A549 (cell line): ENCODE data around the gene MRPL40. TPM values are rescaled to one million over a fixed set of nuclear protein-coding genes. Genes with fewer than 3 reads are reported as not detected.

Source experiments
- ATAC-seq, 2 experiments: fragments of 200-7000 bp in 1 of 2; fragments of >200 bp in 1 of 2; cut with Nextera tagmentation in 1 of 2; cut with Tn5 transposase in 1 of 2; 3 replicates each; pipeline versions ENCODE4 v1.8.0 to v1.9.1; 2018 to 2020; ENCODE audit warnings: mild to moderate bottlenecking in 1 of 2, moderate library complexity in 1 of 2
- CTCF ChIA-PET: fragments of 300-600 bp; sonication (Branson Sonifier 250); formaldehyde crosslinking; extraction: SDS; loops from one replicate; lab custom pipeline; 2021; ENCODE audit warnings: antibody characterized with exemption, inconsistent platforms; lab: Yijun Ruan, JAX
- POLR2A ChIA-PET: fragments of 350-600 bp; formaldehyde crosslinking; extraction: SDS; loops from one replicate; lab custom pipeline; 2021; ENCODE audit warnings: antibody characterized with exemption, inconsistent platforms; lab: Yijun Ruan, JAX
- DNase-seq, 2 experiments: peaks; one replicate each; pipeline versions ENCODE4 v3.0.0 to v3.0.0-alpha.2; 2011 to 2016; ENCODE audit warnings: low read depth in 1 of 2, low spot score in 1 of 2
- FAIRE-seq: peaks from 2 replicates; lab custom pipeline; 2011; peaks lifted over from hg19 to GRCh38; lab: Jason Lieb, UNC
- H3K27ac ChIP-seq, 2 experiments: fragments of >200 bp; sonication (Bioruptor Twin); formaldehyde crosslinking; 3 replicates each; pipeline ENCODE4 v1.5.1; 2016 to 2017
- H3K4me1 ChIP-seq: fragments of >200 bp; sonication (Bioruptor Twin); formaldehyde crosslinking; 3 replicates; pipeline ENCODE4 v1.6.1; 2016
- H3K4me2 ChIP-seq: fragments of >200 bp; sonication (Bioruptor Twin); formaldehyde crosslinking; 3 replicates; pipeline ENCODE4 v1.6.1; 2016
- H3K4me3 ChIP-seq: fragments of >200 bp; sonication (Bioruptor Twin); formaldehyde crosslinking; 3 replicates; pipeline ENCODE4 v1.5.1; 2016
- H3K9me3 ChIP-seq: fragments of >200 bp; sonication (Bioruptor Twin); formaldehyde crosslinking; 3 replicates; pipeline ENCODE4 v1.6.1; 2016
- ATOH8 ChIP-seq: fragments of 250-450 bp; sonication (Bioruptor Pico); IDR thresholded peaks from 2 replicates; pipeline ENCODE4 v1.5.0; 2020; ENCODE audit warnings: low read depth, mild to moderate bottlenecking, moderate library complexity
- CBX2 ChIP-seq: fragments of 200-600 bp; sonication (generic); IDR thresholded peaks from 2 replicates; pipeline ENCODE4 v1.6.1; 2016; ENCODE audit warnings: low read depth, mild to moderate bottlenecking, borderline replicate concordance
- CEBPB ChIP-seq, 2 experiments: fragments of >200 bp in 1 of 2; sonication (Bioruptor Twin) in 1 of 2; formaldehyde crosslinking in 1 of 2; IDR thresholded peaks; 2 replicates each; pipeline ENCODE4 v1.6.1; 2012 to 2016
- E2F6 ChIP-seq: IDR thresholded peaks from 2 replicates; pipeline ENCODE4 v1.6.1; 2012; ENCODE audit warnings: low read depth, borderline replicate concordance
- EHF ChIP-seq: fragments of 250-450 bp; sonication (Bioruptor Pico); IDR thresholded peaks from 2 replicates; pipeline ENCODE4 v1.5.0; 2020; ENCODE audit warnings: mild to moderate bottlenecking
- EHMT2 ChIP-seq: fragments of 200-600 bp; sonication (generic); IDR thresholded peaks from 2 replicates; pipeline ENCODE4 v1.6.1; 2016; ENCODE audit warnings: antibody characterized with exemption, low read depth, mild to moderate bottlenecking, moderate library complexity
- FOSB ChIP-seq: fragments of 250-450 bp; sonication (Bioruptor Pico); IDR thresholded peaks from 2 replicates; pipeline ENCODE4 v1.5.0; 2020; ENCODE audit warnings: mild to moderate bottlenecking, moderate library complexity
- HES2 ChIP-seq: fragments of >200 bp; sonication (Bioruptor Twin); formaldehyde crosslinking; IDR thresholded peaks from 2 replicates; pipeline ENCODE4 v1.6.1; 2016
- HMGXB4 ChIP-seq: fragments of 250-450 bp; sonication (Bioruptor Pico); IDR thresholded peaks from 2 replicates; pipeline ENCODE4 v1.5.0; 2021; ENCODE audit warnings: mild to moderate bottlenecking, moderate library complexity, borderline replicate concordance
- HOXA7 ChIP-seq: fragments of 250-450 bp; sonication (Bioruptor Pico); IDR thresholded peaks from 2 replicates; pipeline ENCODE4 v1.5.0; 2020; ENCODE audit warnings: mild to moderate bottlenecking, moderate library complexity
- HOXB5 ChIP-seq: fragments of 250-450 bp; sonication (Bioruptor Pico); IDR thresholded peaks from 2 replicates; pipeline ENCODE4 v1.5.0; 2020; ENCODE audit warnings: mild to moderate bottlenecking, moderate library complexity
- JUN ChIP-seq, 2 experiments: fragments of >200 bp; sonication (Bioruptor Twin); formaldehyde crosslinking; IDR thresholded peaks; 2 replicates in 1 of 2; 3 replicates in 1 of 2; pipeline ENCODE4 v1.6.1; 2016 to 2017
- MAX ChIP-seq: IDR thresholded peaks from 2 replicates; pipeline ENCODE4 v1.6.1; 2012
- MAZ ChIP-seq: fragments of 150-350 bp; IDR thresholded peaks from 2 replicates; pipeline ENCODE4 v1.6.1; 2014; ENCODE audit warnings: antibody characterized with exemption, low read depth, low read length, borderline replicate concordance
- NFE2L2 ChIP-seq: fragments of 150-350 bp; conservative IDR thresholded peaks from 2 replicates; pipeline ENCODE4 v1.6.1; 2014; ENCODE audit warnings: low read length
- PBX3 ChIP-seq: IDR thresholded peaks from 2 replicates; pipeline ENCODE4 v1.6.1; 2012
- POLR2A ChIP-seq: IDR thresholded peaks from 2 replicates; pipeline ENCODE4 v1.6.1; 2012; ENCODE audit warnings: mild to moderate bottlenecking, low read length
- RAD21 ChIP-seq, 2 experiments: fragments of >200 bp in 1 of 2; sonication (Bioruptor Twin) in 1 of 2; formaldehyde crosslinking in 1 of 2; IDR thresholded peaks in 1 of 2; conservative IDR thresholded peaks in 1 of 2; 2 replicates in 1 of 2; 3 replicates in 1 of 2; pipeline ENCODE4 v1.6.1; 2012 to 2018; ENCODE audit warnings: inconsistent platforms in 1 of 2
- RCOR1 ChIP-seq: fragments of 150-350 bp; IDR thresholded peaks from 2 replicates; pipeline ENCODE4 v1.6.1; 2014; ENCODE audit warnings: antibody characterized with exemption, low read length, low read depth
- RFX5 ChIP-seq: fragments of 450-650 bp; IDR thresholded peaks from 2 replicates; pipeline ENCODE4 v1.7.1; 2014; ENCODE audit warnings: antibody characterized with exemption, mild to moderate bottlenecking, moderate library complexity
- SREBF2 ChIP-seq: fragments of 450-650 bp; IDR thresholded peaks from 2 replicates; pipeline ENCODE4 v1.6.1; 2014; ENCODE audit warnings: mild to moderate bottlenecking, moderate library complexity
- TP53 ChIP-seq: fragments of 250-450 bp; sonication (Bioruptor Pico); IDR thresholded peaks from 2 replicates; pipeline ENCODE4 v1.5.0; 2021; ENCODE audit warnings: mild to moderate bottlenecking, moderate library complexity
- ZC3H11A ChIP-seq: fragments of 450-650 bp; IDR thresholded peaks from 2 replicates; pipeline ENCODE4 v1.6.1; 2014; ENCODE audit warnings: antibody characterized with exemption, mild to moderate bottlenecking
- ZFP36 ChIP-seq: fragments of 450-650 bp; IDR thresholded peaks from 2 replicates; pipeline ENCODE4 v1.6.1; 2014; ENCODE audit warnings: borderline replicate concordance; ENCODE audit not compliant: partially characterized antibody
- ZNF302 ChIP-seq: fragments of 250-450 bp; sonication (Bioruptor Pico); IDR thresholded peaks from 2 replicates; pipeline ENCODE4 v1.9.0; 2021; ENCODE audit warnings: inconsistent platforms, mild to moderate bottlenecking, moderate library complexity
- WGBS: methylation state at CpG from one replicate; pipeline ENCODE4 v1.1.6; 2017; ENCODE audit errors: missing lambda C conversion rate; 5-methylcytosine and 5-hydroxymethylcytosine counted together
- polyA plus RNA-seq, 4 experiments: library from polyadenylated mRNA; depleted of rRNA in 3 of 4; stranded (reverse); fragments of >200 nt; fragmentation: RNase III in 1 of 4; extraction: RNeasy Plus Mini Kit Qiagen cat#74134 plus additional on column Dnase treatment in 1 of 4; gene quantifications; 2 replicates in 3 of 4; 3 replicates in 1 of 4; pipeline ENCODE4 v1.2.3, GENCODE V29; 2011 to 2017

MRPL40 gene
- polyA plus RNA-seq, 2 of the 4 experiments (the other 2 are of a cell fraction), result 32.1 to 45.7 TPM

GRCh38 chr22:19480173-19480568 lies 47.8 kb downstream of the MRPL40 start:
- WGBS, result 0% methylated on average over 3 of the region's 15 CpGs
- peak in 1 of 2 experiments; percentile 10; a peak in 3 of 6 replicates for ATAC-seq
- CTCF ChIA-PET, result interaction anchor here (1.0 kb wide), 1 partner anchor 336 kb away, joined by 3 read pairs; the partner anchor contains the start of gene ESS2

GRCh38 chr22:19480789-19481188 lies 48.4 kb downstream of the MRPL40 start:
- ATAC-seq, result no peak
- POLR2A ChIA-PET, result interaction anchor here (1.6 kb wide), 1 partner anchor 8 kb away, joined by 4 read pairs; no protein-coding TSS in a partner anchor

More at GRCh38 chr22:19480173-19480568, 47.8 kb downstream of the MRPL40 start:
- H3K4me2 ChIP-seq, result peak overlapping the region; percentile 94
- H3K4me1 ChIP-seq, result peaks cover 13% of the 10 kb centered on the region
- no peaks in the 10 kb centered on the region for H3K9me3 ChIP-seq
- H3K4me3 ChIP-seq, result peak overlapping the region; percentile 96
- TF ChIP-seq MAZ (no peak), EHMT2 (no peak), ATOH8 (CRISPR knock-in tag) (no peak), EHF (CRISPR knock-in tag) (no peak), PBX3 (no peak), ZNF302 (CRISPR knock-in tag) (no peak), JUN (IDR thresholded peaks at IDR 0.05) (no peak), POLR2A (no peak), CBX2 (no peak)
- POLR2A ChIA-PET, result interaction anchor here (1.3 to 1.6 kb wide), 2 partner anchors 9 to 48 kb away, joined by 4 to 5 read pairs; partner anchors contain the start of genes HIRA and MRPL40
- DNase-seq (no peak), FAIRE-seq (no peak)
- peak overlapping the region; percentile 83 to 98 for H3K27ac ChIP-seq

GRCh38 chr22:19482297-19482696 lies 50.0 kb downstream of the MRPL40 start:
- Histone ChIP-seq H3K4me2 (no peak overlapping the region), H3K4me3 (no peak overlapping the region), H3K27ac (no peak overlapping the region), H3K4me1 (peaks cover 10% of the 10 kb centered on the region), H3K9me3 (no peaks in the 10 kb centered on the region)
- FAIRE-seq (no peak), DNase-seq (no peak), ATAC-seq (no peak)
- CTCF ChIA-PET, result no interaction called here
- WGBS, result 92% methylated on average over 8 of the region's 9 CpGs
- POLR2A ChIA-PET, result no interaction called here
- TF ChIP-seq HMGXB4 (CRISPR knock-in tag), result no peak
- TF ChIP-seq RAD21 (conservative IDR thresholded peaks at IDR 0.05 in 1 of 2, IDR thresholded peaks at IDR 0.05 in 1 of 2), result no peak
- no peak for TF ChIP-seq SREBF2
- no peak for TF ChIP-seq ZC3H11A
- TF ChIP-seq NFE2L2, result no peak
- no peak for TF ChIP-seq TP53 (CRISPR knock-in tag)
- no peak for TF ChIP-seq ZFP36
- no peak for TF ChIP-seq HOXA7 (CRISPR knock-in tag)
- no peak for TF ChIP-seq ATOH8 (CRISPR knock-in tag)
- TF ChIP-seq HES2, result no peak
- no peak for TF ChIP-seq CEBPB (IDR thresholded peaks at IDR 0.05)
- no peak for TF ChIP-seq EHMT2
- no peak for TF ChIP-seq FOSB
- no peak for TF ChIP-seq RCOR1
- no peak for TF ChIP-seq RFX5
- no peak for TF ChIP-seq EHF (CRISPR knock-in tag)

More at GRCh38 chr22:19480789-19481188, 48.4 kb downstream of the MRPL40 start:
- no peaks in the 10 kb centered on the region for H3K9me3 ChIP-seq
- no peak for DNase-seq
- H3K4me1 ChIP-seq, result peaks cover 13% of the 10 kb centered on the region
- no peak for TF ChIP-seq ZFP36
- no peak for TF ChIP-seq HOXB5 (CRISPR knock-in tag)
- TF ChIP-seq TP53 (CRISPR knock-in tag), result no peak
- no peak for TF ChIP-seq RCOR1
- 0 out of 2 replicates have a peak, but pooled peaks have one; percentile 18 for TF ChIP-seq MAX
- no peak for TF ChIP-seq E2F6
- no peak for TF ChIP-seq NFE2L2
- H3K27ac ChIP-seq, result no peak overlapping the region
- no peak for FAIRE-seq
- CTCF ChIA-PET, result no interaction called here
- peak overlapping the region; percentile 94 for H3K4me2 ChIP-seq
- H3K4me3 ChIP-seq, result peak overlapping the region; percentile 96
- 50% methylated on average over 10 of the region's 10 CpGs for WGBS
